B cell (primary cell): ENCODE measurements around the gene KRT6C. TPM values are rescaled to one million over a fixed set of nuclear protein-coding genes. Genes with fewer than 3 reads are reported as not detected.

Experiments used
- ATAC-seq: fragments of 200-7000 bp; cut with Tn5 transposase; one replicate; pipeline ENCODE4 v1.10.0; 2021; ENCODE audit warnings: low read depth, mild to moderate bottlenecking, moderate number of reproducible peaks, moderate library complexity
- CTCF ChIA-PET: fragments of 350-600 bp; sonication (Branson Sonifier 250); formaldehyde crosslinking; loops from one replicate; lab custom pipeline; 2021; ENCODE audit warnings: antibody characterized with exemption, inconsistent platforms; lab: Charles Lee
- POLR2A ChIA-PET: fragments of 350-600 bp; sonication (Branson Sonifier 250); formaldehyde crosslinking; loops from one replicate; lab custom pipeline; 2021; ENCODE audit warnings: antibody characterized with exemption; lab: Charles Lee
- DNase-seq: peaks from one replicate; pipeline ENCODE4 v3.0.0; 2013
- H2AFZ ChIP-seq: 2 replicates; pipeline ENCODE4 v1.6.1; 2012; ENCODE audit warnings: mild to moderate bottlenecking, low read depth, low read length; ENCODE audit not compliant: insufficient read depth, poor library complexity, severe bottlenecking
- H3K27ac ChIP-seq, 2 donors: 1 replicate in 1 of 2; 2 replicates in 1 of 2; pipeline ENCODE4 v1.5.1; 2012 to 2013; ENCODE audit warnings: low read length in 2 of 2, mild to moderate bottlenecking in 2 of 2, moderate library complexity in 1 of 2
- H3K27me3 ChIP-seq, 4 experiments: fragments of 200-600 bp in 1 of 4; sonication (generic) in 1 of 4; replicated peaks in 1 of 4; 1 replicate in 2 of 4; 2 replicates in 2 of 4; pipeline versions ENCODE4 v1.6.1 to v1.7.0; 2013 to 2016; ENCODE audit warnings: low read length in 3 of 4, mild to moderate bottlenecking in 2 of 4, mixed read lengths in 1 of 4, moderate library complexity in 1 of 4; ENCODE audit not compliant: insufficient read depth in 4 of 4, control insufficient read depth in 3 of 4; ENCODE audit errors: control extremely low read depth in 1 of 4
- H3K36me3 ChIP-seq, 2 experiments: replicated peaks in 1 of 2; 1 replicate in 1 of 2; 2 replicates in 1 of 2; pipeline versions ENCODE4 v1.6.1 to v1.7.1; 2013; ENCODE audit warnings: low read length in 1 of 2; ENCODE audit not compliant: insufficient read depth in 2 of 2, control insufficient read depth in 1 of 2; ENCODE audit errors: control extremely low read depth in 1 of 2, extremely low read depth in 1 of 2
- H3K4me1 ChIP-seq, 2 donors: fragments of 200-600 bp in 1 of 2; sonication (generic) in 1 of 2; 1 replicate in 1 of 2; 2 replicates in 1 of 2; pipeline versions ENCODE4 v1.5.1 to v1.6.1; 2013 to 2017; ENCODE audit warnings: low read length in 2 of 2; ENCODE audit not compliant: control insufficient read depth in 2 of 2, insufficient read depth in 2 of 2
- H3K4me2 ChIP-seq: replicated peaks from 2 replicates; pipeline ENCODE3; 2012; ENCODE audit warnings: mild to moderate bottlenecking, low read depth, low read length; ENCODE audit not compliant: poor library complexity, severe bottlenecking
- H3K4me3 ChIP-seq, 5 experiments: fragments of 200-600 bp in 1 of 5; sonication (generic) in 1 of 5; 1 replicate in 3 of 5; 2 replicates in 2 of 5; pipeline versions ENCODE4 v1.5.1 to v1.7.0; 2011 to 2016; ENCODE audit warnings: low read length in 4 of 5, mild to moderate bottlenecking in 4 of 5, low read depth in 2 of 5, control low read depth in 1 of 5, moderate library complexity in 1 of 5; ENCODE audit not compliant: insufficient read depth in 1 of 5; ENCODE audit errors: control extremely low read depth in 1 of 5, extremely low read depth in 1 of 5
- H3K79me2 ChIP-seq: fragments of 200-600 bp; sonication (generic); one replicate; pipeline ENCODE4 v1.6.0; 2016; ENCODE audit warnings: low read length; ENCODE audit not compliant: control insufficient read depth, insufficient read depth
- H3K9ac ChIP-seq: fragments of 200-600 bp; sonication (generic); 2 replicates; pipeline ENCODE4 v1.6.1; 2017; ENCODE audit warnings: mild to moderate bottlenecking, low read length, moderate library complexity
- H3K9me3 ChIP-seq, 3 donors: one replicate each; pipeline versions ENCODE4 v1.6.1 to v1.7.1; 2013; ENCODE audit warnings: low read length in 2 of 3; ENCODE audit not compliant: control insufficient read depth in 2 of 3, insufficient read depth in 1 of 3; ENCODE audit errors: control extremely low read depth in 1 of 3
- H4K20me1 ChIP-seq: 2 replicates; pipeline ENCODE4 v1.6.0; 2012; ENCODE audit warnings: mild to moderate bottlenecking, low read length; ENCODE audit not compliant: insufficient read depth, control insufficient read depth, poor library complexity, severe bottlenecking
- H3K27ac Mint-ChIP-seq: one replicate; pipeline ENCODE4 v1.8.0; 2021; ENCODE audit warnings: mixed read lengths
- H3K27me3 Mint-ChIP-seq: one replicate; pipeline ENCODE4 v1.8.0; 2021; ENCODE audit warnings: mixed read lengths
- H3K4me1 Mint-ChIP-seq: one replicate; pipeline ENCODE4 v1.8.0; 2021; ENCODE audit warnings: mixed read lengths
- H3K4me3 Mint-ChIP-seq: one replicate; pipeline ENCODE4 v1.8.0; 2021; ENCODE audit warnings: mixed read lengths
- H3K9me3 Mint-ChIP-seq: one replicate; pipeline ENCODE4 v1.8.0; 2022; ENCODE audit warnings: mixed read lengths; ENCODE audit not compliant: insufficient read depth
- CTCF ChIP-seq: fragments of 200-600 bp; IDR thresholded peaks from one replicate; pipeline ENCODE4 v1.8.0; 2022; ENCODE audit warnings: antibody characterized with exemption, mild to moderate bottlenecking
- EZH2 ChIP-seq: IDR thresholded peaks from 2 replicates; pipeline ENCODE4 v1.6.1; 2012; ENCODE audit warnings: borderline replicate concordance, low read depth, mild to moderate bottlenecking, moderate library complexity, low read length; ENCODE audit not compliant: insufficient read depth, poor library complexity, severe bottlenecking
- WGBS: methylation state at CpG from one replicate; pipeline ENCODE4 v1.1.5; 2013; ENCODE audit warnings: missing lambda C conversion rate; ENCODE audit not compliant: insufficient coverage; 5-methylcytosine and 5-hydroxymethylcytosine counted together
- intact Hi-C: fragments of 100-400 bp; cut with micrococcal nuclease; formaldehyde crosslinking; loops from one replicate; pipeline ENCODE4 v1.10.0; 2022
- polyA plus RNA-seq: library from polyadenylated mRNA; depleted of rRNA; stranded (reverse); fragments of >200 nt; gene quantifications from 2 replicates; pipeline ENCODE4 v1.2.3, GENCODE V29; 2012
- total RNA-seq, 2 donors: library from RNA; stranded (reverse); fragments of 120-200 nt in 1 of 2; gene quantifications; 1 replicate in 1 of 2; 2 replicates in 1 of 2; pipeline versions ENCODE4 v1.2.3 to v1.2.4, GENCODE V29; 2013 to 2022

Gene KRT6C
- total and polyA plus RNA-seq, 2 donors (not counting 1 experiment from before 2014, with no cell fraction given): not detected

GRCh38 chr12:52419656-52420055, 53.9 kb downstream of the KRT6C start:
- no peak for TF ChIP-seq EZH2
- TF ChIP-seq CTCF: no peak
- H3K27ac ChIP-seq: no peak overlapping the region
- H3K36me3 ChIP-seq: no peaks in the 10 kb centered on the region
- ATAC-seq (no peak), DNase-seq (no peak)
- intact Hi-C loops: no loop called here
- H3K9me3 Mint-ChIP-seq: no peaks in the 10 kb centered on the region
- no CpG with 5 or more reads among the region's 1 CpG for WGBS
- H3K4me1 Mint-ChIP-seq: no peaks in the 10 kb centered on the region
- H3K9me3 ChIP-seq: no peaks in the 10 kb centered on the region
- no peak overlapping the region for H3K9ac ChIP-seq
- ChIA-PET CTCF (no interaction called here), POLR2A (no interaction called here)
- peaks cover 0 to 4% (median 0%) of the 10 kb centered on the region in 4 experiments for H3K27me3 ChIP-seq
- no peak overlapping the region for H3K4me3 Mint-ChIP-seq
- no peaks in the 10 kb centered on the region for H3K79me2 ChIP-seq
- no peaks in the 10 kb centered on the region for H3K4me1 ChIP-seq
- H3K27me3 Mint-ChIP-seq: peaks cover 44% of the 10 kb centered on the region
- no peaks in the 10 kb centered on the region for H4K20me1 ChIP-seq
- H2AFZ ChIP-seq: no peak overlapping the region
- H3K4me3 ChIP-seq: no peak overlapping the region
- no peak overlapping the region for H3K4me2 ChIP-seq
- H3K27ac Mint-ChIP-seq: no peak overlapping the region

GRCh38 chr12:52418576-52419110, 55.0 kb downstream of the KRT6C start:
- Histone ChIP-seq H3K4me1 (no peaks in the 10 kb centered on the region), H3K27me3 (no peaks in the 10 kb centered on the region), H3K9me3 (no peaks in the 10 kb centered on the region), H3K27ac (no peak overlapping the region), H3K79me2 (no peaks in the 10 kb centered on the region), H4K20me1 (no peaks in the 10 kb centered on the region), H3K36me3 (no peaks in the 10 kb centered on the region), H3K4me2 (no peak overlapping the region), H3K4me3 (no peak overlapping the region), H2AFZ (no peak overlapping the region), H3K9ac (no peak overlapping the region)
- intact Hi-C loops: no loop called here
- ChIA-PET CTCF (no interaction called here), POLR2A (no interaction called here)
- DNase-seq (no peak), ATAC-seq (no peak)
- no peak overlapping the region for H3K4me3 Mint-ChIP-seq
- 89% methylated on average over 4 of the region's 4 CpGs for WGBS
- no peaks in the 10 kb centered on the region for H3K9me3 Mint-ChIP-seq
- no peaks in the 10 kb centered on the region for H3K4me1 Mint-ChIP-seq
- H3K27me3 Mint-ChIP-seq: peaks cover 47% of the 10 kb centered on the region
- no peak overlapping the region for H3K27ac Mint-ChIP-seq
- TF ChIP-seq EZH2 (no peak), CTCF (no peak)

Other genes with a start within 250 kb of the KRT6C start
- gene KRT7, start 240.6 kb downstream of the KRT6C start, total RNA-seq: not detected in 2 replicates
- gene KRT7, start 240.6 kb downstream of the KRT6C start, polyA plus RNA-seq: not detected in 2 replicates
- not detected in 2 replicates for gene KRT86, start 199.2 kb downstream of the KRT6C start, total RNA-seq
- gene KRT86, start 199.2 kb downstream of the KRT6C start, polyA plus RNA-seq: not detected in 2 replicates
- gene KRT81, start 182.3 kb downstream of the KRT6C start, total RNA-seq: not detected in 2 replicates
- gene KRT81, start 182.3 kb downstream of the KRT6C start, polyA plus RNA-seq: not detected in 2 replicates
- gene KRT83, start 152.4 kb downstream of the KRT6C start, total RNA-seq: not detected in 2 replicates
- gene KRT83, start 152.4 kb downstream of the KRT6C start, polyA plus RNA-seq: not detected in 2 replicates
- gene KRT85, start 106.3 kb downstream of the KRT6C start, total RNA-seq: not detected in 2 replicates
- gene KRT85, start 106.3 kb downstream of the KRT6C start, polyA plus RNA-seq: not detected in 2 replicates
- gene KRT84, start 88.2 kb downstream of the KRT6C start, total RNA-seq: not detected in 2 replicates
- not detected in 2 replicates for gene KRT84, start 88.2 kb downstream of the KRT6C start, polyA plus RNA-seq
- gene KRT82, start 67.5 kb downstream of the KRT6C start, total RNA-seq: not detected in 2 replicates
- gene KRT82, start 67.5 kb downstream of the KRT6C start, polyA plus RNA-seq: not detected in 2 replicates
- gene KRT75, start 39.4 kb downstream of the KRT6C start, total RNA-seq: not detected in 2 replicates
- gene KRT75, start 39.4 kb downstream of the KRT6C start, polyA plus RNA-seq: not detected in 2 replicates
- not detected in 2 replicates for gene KRT6B, start 21.7 kb downstream of the KRT6C start, total RNA-seq
- gene KRT6B, start 21.7 kb downstream of the KRT6C start, polyA plus RNA-seq: not detected in 2 replicates
- not detected in 2 replicates for gene KRT6A, start 19.5 kb upstream of the KRT6C start, total RNA-seq
- not detected in 2 replicates for gene KRT6A, start 19.5 kb upstream of the KRT6C start, polyA plus RNA-seq
- not detected in 2 replicates for gene KRT5, start 46.6 kb upstream of the KRT6C start, total RNA-seq
- 0.19 TPM in 1 of 2 replicates, not detected in the other for gene KRT5, start 46.6 kb upstream of the KRT6C start, polyA plus RNA-seq
- not detected in 2 replicates for gene KRT71, start 79.3 kb upstream of the KRT6C start, total RNA-seq
- not detected in 2 replicates for gene KRT71, start 79.3 kb upstream of the KRT6C start, polyA plus RNA-seq
- gene KRT74, start 100.0 kb upstream of the KRT6C start, total RNA-seq: not detected in 2 replicates
- gene KRT74, start 100.0 kb upstream of the KRT6C start, polyA plus RNA-seq: not detected in 2 replicates
- not detected in 2 replicates for gene KRT72, start 127.7 kb upstream of the KRT6C start, total RNA-seq
- gene KRT72, start 127.7 kb upstream of the KRT6C start, polyA plus RNA-seq: 0.04 and 0.49 TPM in 2 replicates
- not detected in 2 replicates for gene KRT73, start 144.8 kb upstream of the KRT6C start, total RNA-seq
- 0.07 and 0.36 TPM in 2 replicates for gene KRT73, start 144.8 kb upstream of the KRT6C start, polyA plus RNA-seq
- not detected in 2 replicates for gene KRT2, start 178.4 kb upstream of the KRT6C start, total RNA-seq
- gene KRT2, start 178.4 kb upstream of the KRT6C start, polyA plus RNA-seq: 0.04 TPM in 2 replicates
- gene KRT1, start 206.6 kb upstream of the KRT6C start, total RNA-seq: not detected in 2 replicates
- 0.07 TPM in 1 of 2 replicates, not detected in the other for gene KRT1, start 206.6 kb upstream of the KRT6C start, polyA plus RNA-seq
- gene KRT77, start 229.7 kb upstream of the KRT6C start, total RNA-seq: not detected in 2 replicates
- not detected in 2 replicates for gene KRT77, start 229.7 kb upstream of the KRT6C start, polyA plus RNA-seq